Measurements from ENCODE around the gene CGREF1. TPM values are rescaled to one million over a fixed set of nuclear protein-coding genes. Genes with fewer than 3 reads are reported as not detected.

Gene CGREF1
- total RNA-seq, 1 experiment from 2014 or later: 5.0 TPM

- Mint-ChIP-seq H3K36me3 (ENCODE audit: insufficient read depth, unreplicated experiment) (peaks cover 35% of the 10 kb centered on the region), H3K4me1 (ENCODE audit: low read depth, unreplicated experiment) (peaks cover 6% of the 10 kb centered on the region), H3K4me3 (ENCODE audit: unreplicated experiment) (peak within 1 kb of the TSS; percentile 86), H3K9me3 (ENCODE audit: unreplicated experiment) (no peaks in the 10 kb centered on the region), H3K27me3 (ENCODE audit: insufficient read depth, unreplicated experiment) (no peaks in the 10 kb centered on the region), H3K27ac (ENCODE audit: unreplicated experiment) (peak within 1 kb of the TSS; percentile 93)
- Histone ChIP-seq H3K36me3 (ENCODE audit: control insufficient read depth, insufficient read depth, low read length) (no peaks in the 10 kb centered on the region; the same call in 1 of the 2 replicates), H3K27me3 (replicated peaks; ENCODE audit: control insufficient read depth, insufficient read depth, low read length) (no peaks in the 10 kb centered on the region), H3K4me1 (peaks cover 5% of the 10 kb centered on the region; the same call in 1 of the 2 replicates), H3K9me3 (no peaks in the 10 kb centered on the region), H3K4me3 (ENCODE audit: low read depth, low read length) (peak within 1 kb of the TSS; percentile 64)
- peak in 1 of 2 experiments; percentile 47 for TF ChIP-seq CTCF (IDR thresholded peaks at IDR 0.05; ENCODE audit: insufficient read depth in 1 of 2, low read depth in 1 of 2, low read length in 1 of 2, severe bottlenecking in 1 of 2, unreplicated experiment in 1 of 2)
- BruUV-seq (replicated peaks): no TSS peak
- POLR2A ChIA-PET: interaction anchor here (1.2 to 1.6 kb wide), 2 partner anchors 11 to 57 kb away, joined by 7 to 8 read pairs; partner anchors contain the start of gene ABHD1
- DNase-seq: peak; percentile 97 to 99
- intact Hi-C loops (cut with micrococcal nuclease; ENCODE audit: unreplicated experiment): loop anchor here (2.0 kb wide), 1 partner anchor 35 kb away; no protein-coding TSS in a partner anchor
- CTCF ChIA-PET: interaction anchor here (0.6 to 2.1 kb wide), 11 partner anchors 18 to 164 kb away, joined by 3 to 22 read pairs (median 4); partner anchors contain the start of genes ATRAID and SLC5A6
Observed at GRCh38 chr2:27133905-27134780, 15.2 kb upstream of the CGREF1 start, which contains the start of gene PREB. Gene PREB, minus strand, starts transcription at chr2:27134636. Its CDS starts 215 bp downstream, at chr2:27134421.

- POLR2A ChIA-PET: interaction anchor here (1.6 kb wide), 1 partner anchor 58 kb away, joined by 7 read pairs; no protein-coding TSS in a partner anchor
- H3K27ac Mint-ChIP-seq (ENCODE audit: unreplicated experiment): peak overlapping the region; percentile 93
- intact Hi-C loops (cut with micrococcal nuclease; ENCODE audit: unreplicated experiment): no loop called here
Observed at GRCh38 chr2:27133195-27133875, 14.4 kb upstream of the CGREF1 start.

More at GRCh38 chr2:27133195-27133875, 14.4 kb upstream of the CGREF1 start:
- Mint-ChIP-seq H3K9me3 (ENCODE audit: unreplicated experiment) (no peaks in the 10 kb centered on the region), H3K27me3 (ENCODE audit: insufficient read depth, unreplicated experiment) (no peaks in the 10 kb centered on the region), H3K4me1 (ENCODE audit: low read depth, unreplicated experiment) (peaks cover 6% of the 10 kb centered on the region), H3K36me3 (ENCODE audit: insufficient read depth, unreplicated experiment) (peaks cover 35% of the 10 kb centered on the region), H3K4me3 (ENCODE audit: unreplicated experiment) (peak overlapping the region; percentile 86)
- H3K36me3 ChIP-seq (ENCODE audit: control insufficient read depth, insufficient read depth, low read length): no peaks in the 10 kb centered on the region; the same call in 1 of the 2 replicates
- CTCF ChIA-PET: interaction anchor here (0.6 to 2.1 kb wide), 9 partner anchors 19 to 187 kb away, joined by 3 to 22 read pairs (median 4); no protein-coding TSS in a partner anchor
- H3K27me3 ChIP-seq (replicated peaks; ENCODE audit: control insufficient read depth, insufficient read depth, low read length): no peaks in the 10 kb centered on the region
- DNase-seq: no peak
- H3K4me3 ChIP-seq (ENCODE audit: low read depth, low read length): peak overlapping the region; percentile 64
- peaks cover 5% of the 10 kb centered on the region; the same call in 1 of the 2 replicates for H3K4me1 ChIP-seq
- H3K9me3 ChIP-seq: no peaks in the 10 kb centered on the region
- TF ChIP-seq CTCF (IDR thresholded peaks at IDR 0.05; ENCODE audit: insufficient read depth in 1 of 2, low read depth in 1 of 2, low read length in 1 of 2, severe bottlenecking in 1 of 2, unreplicated experiment in 1 of 2): no peak
- TSS peak; percentile 47 for BruUV-seq (replicated peaks)
